PFSK-1 (cell line): ENCODE data around the gene TTC32.

Experiments used
- POLR2AphosphoS5 ChIP-seq: IDR thresholded peaks from 2 replicates; pipeline ENCODE4 v1.6.1; 2012; ENCODE audit warnings: low read depth, mild to moderate bottlenecking, control low read depth, low read length, moderate library complexity
- REST ChIP-seq, 2 experiments: IDR thresholded peaks; 2 replicates each; pipeline versions ENCODE4 v1.6.1 to v1.8.0; 2011 to 2012; ENCODE audit warnings: low read depth in 2 of 2, low read length in 2 of 2, control low read depth in 1 of 2, inconsistent platforms in 1 of 2, mild to moderate bottlenecking in 1 of 2, moderate library complexity in 1 of 2; ENCODE audit not compliant: insufficient read depth in 1 of 2
- SIN3A ChIP-seq: IDR thresholded peaks from 2 replicates; pipeline ENCODE4 v1.6.1; 2012; ENCODE audit warnings: mild to moderate bottlenecking, low read length, moderate library complexity, borderline replicate concordance; ENCODE audit not compliant: insufficient read depth

DNA sequence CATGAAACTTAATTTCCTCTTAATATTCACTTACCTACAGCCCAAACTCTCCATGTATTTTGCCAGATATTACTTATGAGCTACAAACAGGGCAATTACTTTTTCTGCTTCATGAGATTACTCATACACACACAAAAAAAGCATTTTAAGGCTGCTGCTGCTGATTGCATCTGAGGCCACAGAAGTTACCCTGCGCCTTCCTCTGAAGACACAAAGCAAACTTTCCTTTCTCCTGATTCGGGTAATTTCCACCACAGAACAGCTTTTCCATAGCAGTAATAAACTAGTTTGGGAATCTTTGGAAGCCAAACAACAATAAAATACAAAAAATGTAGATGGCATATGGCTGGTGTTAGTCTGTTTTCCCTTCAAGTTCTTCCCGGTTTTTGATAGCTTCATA, 6.2 kb downstream of the TTC32 start:
- TF ChIP-seq REST (IDR thresholded peaks at IDR 0.05; ENCODE audit: insufficient read depth in 1 of 2, low read depth in 2 of 2, low read length in 2 of 2): no peak
- no peak for TF ChIP-seq POLR2AphosphoS5
- no peak for TF ChIP-seq SIN3A
